Activated CD8-positive, alpha-beta memory T cell treated with anti-CD3 and anti-CD28 coated beads for 4 hours (primary cell): ENCODE data around the gene USP17L11.
"Not testable (repeated sequence)": the region's sequence is repeated elsewhere in the genome, so short reads cannot be mapped to it uniquely, and the experiment has no call there.

Experiments
- DNase-seq, 2 donors: peaks; one replicate each; pipeline ENCODE4 v3.0.0-alpha.2; 2020; ENCODE audit warnings: low read depth in 2 of 2

Gene USP17L11, protein sequence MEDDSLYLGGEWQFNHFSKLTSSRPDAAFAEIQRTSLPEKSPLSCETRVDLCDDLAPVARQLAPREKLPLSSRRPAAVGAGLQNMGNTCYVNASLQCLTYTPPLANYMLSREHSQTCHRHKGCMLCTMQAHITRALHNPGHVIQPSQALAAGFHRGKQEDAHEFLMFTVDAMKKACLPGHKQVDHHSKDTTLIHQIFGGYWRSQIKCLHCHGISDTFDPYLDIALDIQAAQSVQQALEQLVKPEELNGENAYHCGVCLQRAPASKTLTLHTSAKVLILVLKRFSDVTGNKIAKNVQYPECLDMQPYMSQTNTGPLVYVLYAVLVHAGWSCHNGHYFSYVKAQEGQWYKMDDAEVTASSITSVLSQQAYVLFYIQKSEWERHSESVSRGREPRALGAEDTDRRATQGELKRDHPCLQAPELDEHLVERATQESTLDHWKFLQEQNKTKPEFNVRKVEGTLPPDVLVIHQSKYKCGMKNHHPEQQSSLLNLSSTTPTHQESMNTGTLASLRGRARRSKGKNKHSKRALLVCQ

DNA sequence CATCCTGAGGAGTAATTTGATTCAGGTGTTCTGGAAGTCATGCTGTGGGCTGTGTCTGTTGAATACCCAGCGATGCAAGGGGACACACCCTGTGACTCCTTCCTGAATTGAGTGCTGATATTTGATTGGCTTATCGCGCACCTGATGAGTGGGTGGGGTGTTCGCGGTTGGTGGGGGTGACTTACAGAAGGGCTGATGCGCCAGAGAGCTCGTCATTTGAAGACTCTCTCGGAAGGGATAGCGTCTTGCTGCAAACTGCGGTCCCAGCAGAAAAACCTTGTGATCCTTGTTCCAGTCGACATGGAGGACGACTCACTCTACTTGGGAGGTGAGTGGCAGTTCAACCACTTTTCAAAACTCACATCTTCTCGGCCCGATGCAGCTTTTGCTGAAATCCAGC is at the start of gene USP17L11:
Gene USP17L11 (plus strand): TSS at position 301 of the 400 bp plus-strand sequence. CDS start 0 bp downstream, at position 301.
- DNase-seq = not testable (repeated sequence)

DNA sequence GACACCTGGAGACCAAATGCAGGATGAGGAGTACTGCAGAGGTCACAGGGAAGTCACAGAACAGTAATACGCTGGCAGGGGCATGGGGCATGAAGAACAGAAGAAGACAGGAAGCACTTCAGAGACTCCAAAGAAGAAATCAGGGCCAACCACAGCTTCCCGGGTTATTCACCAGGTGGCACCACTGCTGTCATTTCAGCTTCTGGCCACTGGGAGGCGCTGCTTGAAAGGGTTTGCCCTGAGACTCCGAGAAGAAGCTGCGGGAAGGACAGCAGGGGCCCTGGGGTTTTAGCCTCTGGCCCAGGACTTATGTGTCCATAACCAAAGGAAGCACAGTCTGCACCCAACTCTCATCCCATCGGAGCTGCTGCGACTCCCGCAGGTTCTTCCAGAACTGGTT is 49.2 kb upstream of the USP17L11 start:
- not testable (repeated sequence) for DNase-seq

DNA sequence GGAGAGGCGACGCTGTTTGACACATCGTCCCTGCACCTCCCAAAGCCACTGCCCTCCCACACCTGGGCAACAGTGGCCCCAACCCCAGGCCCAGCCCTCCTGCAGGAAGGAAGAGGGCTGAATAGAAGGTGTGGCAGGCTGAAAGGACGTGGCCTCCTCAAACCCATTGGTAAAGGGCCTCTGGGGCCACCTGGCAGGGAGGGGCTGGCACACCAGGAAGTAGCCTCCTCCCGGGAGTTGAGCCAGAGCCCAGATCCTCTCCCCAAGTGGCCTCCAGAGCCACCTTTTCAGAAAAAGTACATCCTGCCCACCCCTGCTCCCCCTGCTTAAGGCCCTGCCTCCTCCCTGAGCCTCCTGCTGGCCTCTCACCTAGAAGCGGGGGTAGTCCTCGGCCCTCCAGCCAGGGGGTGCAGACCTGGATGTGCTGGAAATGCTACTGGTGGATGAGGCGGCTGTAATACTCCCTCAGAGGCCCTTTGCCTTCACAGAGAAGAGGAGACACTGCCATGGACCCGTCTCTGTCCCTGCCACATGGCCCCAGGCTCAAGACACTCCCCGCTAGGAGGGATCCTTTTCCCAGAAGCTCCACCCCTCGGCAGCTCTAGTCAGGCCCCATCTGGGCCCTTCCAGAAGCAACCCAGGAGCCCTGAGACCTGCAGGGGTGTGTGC is 45.3 kb upstream of the USP17L11 start, which contains the start of gene FAM90A26:
Gene FAM90A26 (plus strand): TSS at position 619 of the 669 bp plus-strand sequence. CDS start 2,764 bp downstream, outside the sequence.
- DNase-seq = not testable (repeated sequence)

DNA sequence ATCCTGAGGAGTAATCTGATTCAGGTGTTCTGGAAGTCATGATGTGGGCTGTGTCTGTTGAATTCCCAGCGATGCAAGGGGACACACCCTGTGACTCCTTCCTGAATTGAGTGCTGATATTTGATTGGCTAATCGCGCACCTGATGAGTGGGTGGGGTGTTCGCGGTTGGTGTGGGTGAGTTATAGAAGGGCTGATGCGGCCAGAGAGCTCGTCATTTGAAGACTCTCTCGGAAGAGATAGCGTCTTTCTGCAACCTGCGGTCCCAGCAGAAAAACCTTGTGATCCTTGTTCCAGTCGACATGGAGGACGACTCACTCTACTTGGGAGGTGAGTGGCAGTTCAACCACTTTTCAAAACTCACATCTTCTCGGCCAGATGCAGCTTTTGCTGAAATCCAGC is 4.8 kb upstream of the USP17L11 start, which contains the start of gene USP17L10:
Gene USP17L10 (plus strand): TSS at position 301 of the 400 bp plus-strand sequence. CDS start 0 bp downstream, at position 301.
- not testable (repeated sequence) for DNase-seq

DNA sequence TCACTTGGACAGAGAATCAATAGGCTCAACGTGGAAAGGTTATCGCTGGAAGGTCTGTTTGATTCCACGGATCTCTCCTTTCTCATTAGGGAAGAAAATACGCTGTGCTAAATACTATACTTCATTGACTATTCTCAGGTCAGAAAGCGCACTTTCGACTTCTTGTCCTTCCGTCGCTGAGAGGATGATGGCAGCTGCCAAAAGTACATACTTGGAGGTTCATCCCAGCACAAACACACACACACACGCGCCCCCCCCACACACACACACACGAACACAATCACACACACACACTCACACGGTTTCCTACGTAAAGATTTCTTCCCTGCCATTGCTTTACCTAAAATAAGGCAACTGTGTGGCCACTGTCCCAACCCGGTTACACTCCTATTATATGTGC is 504 bp upstream of the USP17L11 start:
- DNase-seq = not testable (repeated sequence)

DNA sequence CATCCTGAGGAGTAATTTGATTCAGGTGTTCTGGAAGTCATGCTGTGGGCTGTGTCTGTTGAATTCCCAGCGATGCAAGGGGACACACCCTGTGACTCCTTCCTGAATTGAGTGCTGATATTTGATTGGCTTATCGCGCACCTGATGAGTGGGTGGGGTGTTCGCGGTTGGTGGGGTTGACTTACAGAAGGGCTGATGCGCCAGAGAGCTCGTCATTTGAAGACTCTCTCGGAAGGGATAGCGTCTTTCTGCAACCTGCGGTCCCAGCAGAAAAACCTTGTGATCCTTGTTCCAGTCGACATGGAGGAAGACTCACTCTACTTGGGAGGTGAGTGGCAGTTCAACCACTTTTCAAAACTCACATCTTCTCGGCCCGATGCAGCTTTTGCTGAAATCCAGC is 4.6 kb downstream of the USP17L11 start, which contains the start of gene USP17L12:
Gene USP17L12 (plus strand): TSS at position 301 of the 400 bp plus-strand sequence. CDS start 0 bp downstream, at position 301.
- DNase-seq = not testable (repeated sequence)

DNA sequence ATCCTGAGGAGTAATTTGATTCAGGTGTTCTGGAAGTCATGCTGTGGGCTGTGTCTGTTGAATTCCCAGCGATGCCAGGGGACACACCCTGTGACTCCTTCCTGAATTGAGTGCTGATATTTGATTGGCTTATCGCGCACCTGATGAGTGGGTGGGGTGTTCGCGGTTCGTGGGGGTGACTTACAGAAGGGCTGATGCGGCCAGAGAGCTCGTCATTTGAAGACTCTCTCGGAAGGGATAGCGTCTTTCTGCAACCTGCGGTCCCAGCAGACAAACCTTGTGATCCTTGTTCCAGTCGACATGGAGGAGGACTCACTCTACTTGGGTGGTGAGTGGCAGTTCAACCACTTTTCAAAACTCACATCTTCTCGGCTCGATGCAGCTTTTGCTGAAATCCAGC is 9.4 kb downstream of the USP17L11 start, which contains the start of gene USP17L13:
Gene USP17L13 (plus strand): TSS at position 301 of the 400 bp plus-strand sequence. CDS start 0 bp downstream, at position 301.
- not testable (repeated sequence) for DNase-seq

DNA sequence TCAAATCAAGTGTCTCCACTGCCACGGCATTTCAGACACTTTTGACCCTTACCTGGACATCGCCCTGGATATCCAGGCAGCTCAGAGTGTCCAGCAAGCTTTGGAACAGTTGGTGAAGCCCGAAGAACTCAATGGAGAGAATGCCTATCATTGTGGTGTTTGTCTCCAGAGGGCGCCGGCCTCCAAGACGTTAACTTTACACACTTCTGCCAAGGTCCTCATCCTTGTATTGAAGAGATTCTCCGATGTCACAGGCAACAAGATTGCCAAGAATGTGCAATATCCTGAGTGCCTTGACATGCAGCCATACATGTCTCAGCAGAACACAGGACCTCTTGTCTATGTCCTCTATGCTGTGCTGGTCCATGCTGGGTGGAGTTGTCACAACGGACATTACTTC is 15.0 kb downstream of the USP17L11 start:
- not testable (repeated sequence) for DNase-seq

DNA sequence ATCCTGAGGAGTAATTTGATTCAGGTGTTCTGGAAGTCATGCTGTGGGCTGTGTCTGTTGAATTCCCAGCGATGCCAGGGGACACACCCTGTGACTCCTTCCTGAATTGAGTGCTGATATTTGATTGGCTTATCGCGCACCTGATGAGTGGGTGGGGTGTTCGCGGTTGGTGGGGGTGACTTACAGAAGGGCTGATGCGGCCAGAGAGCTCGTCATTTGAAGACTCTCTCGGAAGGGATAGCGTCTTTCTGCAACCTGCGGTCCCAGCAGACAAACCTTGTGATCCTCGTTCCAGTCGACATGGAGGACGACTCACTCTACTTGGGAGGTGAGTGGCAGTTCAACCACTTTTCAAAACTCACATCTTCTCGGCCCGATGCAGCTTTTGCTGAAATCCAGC is 18.9 kb downstream of the USP17L11 start, which contains the start of gene USP17L15:
Gene USP17L15 (plus strand): TSS at position 301 of the 400 bp plus-strand sequence. CDS start 0 bp downstream, at position 301.
- DNase-seq = not testable (repeated sequence)

DNA sequence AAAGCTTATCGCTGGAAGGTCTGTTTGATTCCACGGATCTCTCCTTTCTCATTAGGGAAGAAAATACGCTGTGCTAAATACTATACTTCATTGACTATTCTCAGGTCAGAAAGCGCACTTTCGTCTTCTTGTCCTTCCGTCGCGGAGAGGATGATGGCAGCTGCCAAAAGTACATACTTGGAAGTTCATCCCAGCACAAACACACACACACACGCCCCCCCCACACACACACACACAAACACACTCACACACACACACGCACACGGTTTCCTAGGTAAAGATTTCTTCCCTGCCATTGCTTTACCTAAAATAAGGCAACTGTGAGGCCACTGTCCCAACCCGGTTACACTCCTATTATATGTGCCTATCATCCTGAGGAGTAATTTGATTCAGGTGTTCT is 23.3 kb downstream of the USP17L11 start:
- not testable (repeated sequence) for DNase-seq

DNA sequence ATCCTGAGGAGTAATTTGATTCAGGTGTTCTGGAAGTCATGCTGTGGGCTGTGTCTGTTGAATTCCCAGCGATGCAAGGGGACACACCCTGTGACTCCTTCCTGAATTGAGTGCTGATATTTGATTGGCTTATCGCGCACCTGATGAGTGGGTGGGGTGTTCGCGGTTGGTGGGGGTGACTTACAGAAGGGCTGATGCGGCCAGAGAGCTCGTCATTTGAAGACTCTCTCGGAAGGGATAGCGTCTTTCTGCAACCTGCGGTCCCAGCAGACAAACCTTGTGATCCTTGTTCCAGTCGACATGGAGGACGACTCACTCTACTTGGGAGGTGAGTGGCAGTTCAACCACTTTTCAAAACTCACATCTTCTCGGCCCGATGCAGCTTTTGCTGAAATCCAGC is 28.4 kb downstream of the USP17L11 start, which contains the start of gene USP17L17:
Gene USP17L17 (plus strand): TSS at position 301 of the 400 bp plus-strand sequence. CDS start 0 bp downstream, at position 301.
- DNase-seq = not testable (repeated sequence)

DNA sequence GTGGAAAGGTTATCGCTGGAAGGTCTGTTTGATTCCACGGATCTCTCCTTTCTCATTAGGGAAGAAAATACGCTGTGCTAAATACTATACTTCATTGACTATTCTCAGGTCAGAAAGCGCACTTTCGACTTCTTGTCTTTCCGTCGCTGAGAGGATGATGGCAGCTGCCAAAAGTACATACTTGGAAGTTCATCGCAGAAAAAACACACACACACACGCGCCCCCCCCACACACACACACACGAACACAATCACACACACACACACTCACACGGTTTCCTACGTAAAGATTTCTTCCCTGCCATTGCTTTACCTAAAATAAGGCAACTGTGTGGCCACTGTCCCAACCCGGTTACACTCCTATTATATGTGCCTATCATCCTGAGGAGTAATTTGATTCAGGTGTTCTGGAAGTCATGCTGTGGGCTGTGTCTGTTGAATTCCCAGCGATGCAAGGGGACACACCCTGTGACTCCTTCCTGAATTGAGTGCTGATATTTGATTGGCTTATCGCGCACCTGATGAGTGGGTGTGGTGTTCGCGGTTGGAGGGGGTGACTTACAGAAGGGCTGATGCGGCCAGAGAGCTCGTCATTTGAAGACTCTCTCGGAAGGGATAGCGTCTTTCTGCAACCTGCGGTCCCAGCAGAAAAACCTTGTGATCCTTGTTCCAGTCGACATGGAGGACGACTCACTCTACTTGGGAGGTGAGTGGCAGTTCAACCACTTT is 32.9 kb downstream of the USP17L11 start, which contains the start of gene USP17L18:
Gene USP17L18 (plus strand): TSS at position 678 of the 728 bp plus-strand sequence. CDS start 0 bp downstream, at position 678.
- DNase-seq = not testable (repeated sequence)

DNA sequence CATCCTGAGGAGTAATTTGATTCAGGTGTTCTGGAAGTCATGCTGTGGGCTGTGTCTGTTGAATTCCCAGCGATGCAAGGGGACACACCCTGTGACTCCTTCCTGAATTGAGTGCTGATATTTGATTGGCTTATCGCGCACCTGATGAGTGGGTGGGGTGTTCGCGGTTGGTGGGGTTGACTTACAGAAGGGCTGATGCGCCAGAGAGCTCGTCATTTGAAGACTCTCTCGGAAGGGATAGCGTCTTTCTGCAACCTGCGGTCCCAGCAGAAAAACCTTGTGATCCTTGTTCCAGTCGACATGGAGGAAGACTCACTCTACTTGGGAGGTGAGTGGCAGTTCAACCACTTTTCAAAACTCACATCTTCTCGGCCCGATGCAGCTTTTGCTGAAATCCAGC is 37.9 kb downstream of the USP17L11 start, which contains the start of gene USP17L19:
Gene USP17L19 (plus strand): TSS at position 301 of the 400 bp plus-strand sequence. CDS start 0 bp downstream, at position 301.
- not testable (repeated sequence) for DNase-seq

DNA sequence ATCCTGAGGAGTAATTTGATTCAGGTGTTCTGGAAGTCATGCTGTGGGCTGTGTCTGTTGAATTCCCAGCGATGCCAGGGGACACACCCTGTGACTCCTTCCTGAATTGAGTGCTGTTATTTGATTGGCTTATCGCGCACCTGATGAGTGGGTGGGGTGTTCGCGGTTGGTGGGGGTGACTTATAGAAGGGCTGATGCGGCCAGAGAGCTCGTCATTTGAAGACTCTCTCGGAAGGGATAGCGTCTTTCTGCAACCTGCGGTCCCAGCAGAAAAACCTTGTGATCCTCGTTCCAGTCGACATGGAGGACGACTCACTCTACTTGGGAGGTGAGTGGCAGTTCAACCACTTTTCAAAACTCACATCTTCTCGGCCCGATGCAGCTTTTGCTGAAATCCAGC is 42.6 kb downstream of the USP17L11 start, which contains the start of gene USP17L20:
Gene USP17L20 (plus strand): TSS at position 301 of the 400 bp plus-strand sequence. CDS start 0 bp downstream, at position 301.
- DNase-seq = not testable (repeated sequence)

DNA sequence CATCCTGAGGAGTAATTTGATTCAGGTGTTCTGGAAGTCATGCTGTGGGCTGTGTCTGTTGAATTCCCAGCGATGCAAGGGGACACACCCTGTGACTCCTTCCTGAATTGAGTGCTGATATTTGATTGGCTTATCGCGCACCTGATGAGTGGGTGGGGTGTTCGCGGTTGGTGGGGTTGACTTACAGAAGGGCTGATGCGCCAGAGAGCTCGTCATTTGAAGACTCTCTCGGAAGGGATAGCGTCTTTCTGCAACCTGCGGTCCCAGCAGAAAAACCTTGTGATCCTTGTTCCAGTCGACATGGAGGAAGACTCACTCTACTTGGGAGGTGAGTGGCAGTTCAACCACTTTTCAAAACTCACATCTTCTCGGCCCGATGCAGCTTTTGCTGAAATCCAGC is 47.4 kb downstream of the USP17L11 start, which contains the start of gene USP17L21:
Gene USP17L21 (plus strand): TSS at position 301 of the 400 bp plus-strand sequence. CDS start 0 bp downstream, at position 301.
- DNase-seq = not testable (repeated sequence)
